ENCODE measurements around the gene LYSMD4.
"Not testable (repeated sequence)": the region's sequence is repeated elsewhere in the genome, so short reads cannot be mapped to it uniquely, and the experiment has no call there.

The LYSMD4 gene

GRCh38 chr15:99733268-99734039 is at the start of gene LYSMD4:
Gene LYSMD4, minus strand, starts transcription at chr15:99733437. Its CDS starts 1,438 bp downstream, at chr15:99731999.
- DNase-seq: peak; percentile 99

GRCh38 chr15:99782029-99782428 is 48.8 kb upstream of the LYSMD4 start:
- DNase-seq: not testable (repeated sequence)

GRCh38 chr15:99777144-99777543 is 43.9 kb upstream of the LYSMD4 start:
- no peak for DNase-seq

- DNase-seq: no peak
These were observed 31.3 kb upstream of the LYSMD4 start for GRCh38 chr15:99764522-99764921.

GRCh38 chr15:99763827-99764226 is 30.6 kb upstream of the LYSMD4 start:
- DNase-seq: no peak

GRCh38 chr15:99762288-99762687 is 29.1 kb upstream of the LYSMD4 start:
- no peak for DNase-seq

GRCh38 chr15:99755692-99756409 is 22.6 kb upstream of the LYSMD4 start:
- peak; percentile 79 for DNase-seq

- DNase-seq: no peak
These were observed 19.8 kb upstream of the LYSMD4 start for GRCh38 chr15:99753066-99753465.

- DNase-seq: no peak
These were observed 19.3 kb upstream of the LYSMD4 start for GRCh38 chr15:99752556-99752955.

- DNase-seq: not testable (repeated sequence)
These were observed 17.1 kb upstream of the LYSMD4 start for GRCh38 chr15:99750326-99750725.

- no peak for DNase-seq
These were observed 16.1 kb upstream of the LYSMD4 start for GRCh38 chr15:99749386-99749785.

- DNase-seq: no peak
These were observed 12.3 kb upstream of the LYSMD4 start for GRCh38 chr15:99745370-99746086.

- no peak for DNase-seq
These were observed 10.9 kb upstream of the LYSMD4 start for GRCh38 chr15:99744142-99744541.

- no peak for DNase-seq
These were observed 8.6 kb upstream of the LYSMD4 start for GRCh38 chr15:99741835-99742234.

GRCh38 chr15:99738021-99738847 is 5.0 kb upstream of the LYSMD4 start:
- DNase-seq: no peak

- DNase-seq: no peak
These were observed 3.5 kb upstream of the LYSMD4 start for GRCh38 chr15:99736702-99737101.

GRCh38 chr15:99735868-99736267 is 2.6 kb upstream of the LYSMD4 start:
- DNase-seq: no peak

GRCh38 chr15:99734575-99734974 is 1.3 kb upstream of the LYSMD4 start:
- no peak for DNase-seq

GRCh38 chr15:99734040-99734291 is 729 bp upstream of the LYSMD4 start:
- DNase-seq: not testable (repeated sequence)

GRCh38 chr15:99732751-99733267 is 428 bp downstream of the LYSMD4 start:
- DNase-seq: no peak

- DNase-seq: no peak
These were observed 1.0 kb downstream of the LYSMD4 start for GRCh38 chr15:99732124-99732750.
